Esophagus (tissue), 2 donors: ENCODE data around the gene EFCAB5. TPM values are rescaled to one million over a fixed set of nuclear protein-coding genes. Genes with fewer than 3 reads are reported as not detected.
"Not testable (repeated sequence)": the region's sequence is repeated elsewhere in the genome, so short reads cannot be mapped to it uniquely, and the experiment has no call there.

Source experiments
- H3K27ac ChIP-seq, 2 donors: one replicate each; pipeline ENCODE4 v1.5.1; 2013; ENCODE audit warnings: low read depth in 2 of 2, mild to moderate bottlenecking in 2 of 2, inconsistent platforms in 1 of 2, low read length in 1 of 2, moderate library complexity in 1 of 2
- H3K27me3 ChIP-seq, 2 donors: one replicate each; pipeline ENCODE4 v1.6.1; 2013; ENCODE audit warnings: low read length in 2 of 2, control low read depth in 1 of 2, mild to moderate bottlenecking in 1 of 2; ENCODE audit not compliant: insufficient read depth in 2 of 2, control insufficient read depth in 1 of 2
- H3K36me3 ChIP-seq, 2 donors: one replicate each; pipeline ENCODE4 v1.6.1; 2013; ENCODE audit warnings: low read length in 1 of 2; ENCODE audit not compliant: control insufficient read depth in 2 of 2, insufficient read depth in 2 of 2
- H3K4me1 ChIP-seq, 2 donors: one replicate each; pipeline ENCODE4 v1.6.1; 2013; ENCODE audit warnings: low read length in 1 of 2; ENCODE audit not compliant: control insufficient read depth in 2 of 2, insufficient read depth in 2 of 2
- H3K4me3 ChIP-seq, 2 donors: one replicate each; pipeline ENCODE4 v1.5.1; 2013; ENCODE audit warnings: low read length in 2 of 2, mild to moderate bottlenecking in 2 of 2, low read depth in 1 of 2, moderate library complexity in 1 of 2
- H3K9me3 ChIP-seq, 2 donors: one replicate each; pipeline ENCODE4 v1.6.1; 2013; ENCODE audit warnings: mild to moderate bottlenecking in 2 of 2, low read depth in 1 of 2, low read length in 1 of 2, moderate library complexity in 1 of 2; ENCODE audit not compliant: control insufficient read depth in 2 of 2, insufficient read depth in 1 of 2
- WGBS, 2 donors: extraction: QIAGEN DNeasy Blood & Tissue Kit; methylation state at CpG; one replicate each; pipeline ENCODE4 v1.1.7; 2013; 5-methylcytosine and 5-hydroxymethylcytosine counted together
- polyA plus RNA-seq, 2 donors: library from polyadenylated mRNA; stranded (reverse); fragments of 200-250 nt; gene quantifications; one replicate each; pipeline ENCODE4 v1.2.3, GENCODE V29; 2013
- donor health status: healthy with polysubstance abuse.
- donor health status: Bipolar disorder and iron deficiency.

The EFCAB5 gene
- under 1 TPM; 0.02 to 0.24 TPM for polyA plus RNA-seq

DNA sequence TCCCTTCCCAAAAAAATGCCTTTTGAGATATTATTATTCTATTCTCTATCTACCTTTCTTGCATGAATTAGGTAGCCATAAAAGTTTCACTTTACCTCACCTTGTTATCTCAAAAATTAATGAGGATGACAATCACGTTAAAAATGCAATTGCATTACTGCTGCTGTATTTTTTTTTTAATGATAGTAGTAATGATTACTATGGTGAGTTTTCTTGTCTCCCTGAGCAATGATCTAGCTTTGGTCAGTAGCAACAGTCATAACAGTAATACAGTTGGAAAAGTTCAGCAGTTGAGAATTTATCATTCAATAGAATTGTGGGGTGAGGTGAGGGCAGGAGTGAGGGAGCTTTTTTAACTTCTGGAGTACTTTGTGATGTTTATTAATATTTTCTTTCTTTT lies at the start of gene EFCAB5:
TSS of gene EFCAB5 (plus strand) at position 301 of the 400 bp plus-strand sequence. CDS start 163 bp downstream, outside the sequence.
- 47 to 65% methylated on average over 1 of the region's 1 CpG for WGBS, 2 donors
- Histone ChIP-seq H3K36me3 (no peaks in the 10 kb centered on the region), H3K4me3 (no peak within 1 kb of the TSS), H3K4me1 (no peaks in the 10 kb centered on the region), H3K9me3 (no peaks in the 10 kb centered on the region), H3K27me3 (no peaks in the 10 kb centered on the region), H3K27ac (no peak within 1 kb of the TSS)

DNA sequence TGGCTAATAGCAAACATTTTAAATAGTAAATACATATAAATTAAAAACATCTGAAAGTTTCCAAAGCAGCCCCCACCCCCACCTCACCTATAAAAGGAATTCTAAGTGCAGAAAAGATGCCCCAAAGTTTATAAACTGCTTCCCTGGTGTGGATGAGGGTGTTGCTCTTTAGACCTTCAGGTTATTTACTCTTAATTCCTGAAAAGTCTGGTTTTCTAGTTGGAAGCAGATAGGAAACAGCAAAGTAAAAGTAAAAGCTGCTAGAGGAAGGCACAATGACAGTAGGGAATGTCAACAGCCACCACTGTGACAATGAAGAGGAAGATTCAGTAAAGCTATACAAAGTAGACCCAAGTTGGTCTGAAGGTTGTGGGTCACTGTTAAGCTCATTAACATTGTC lies 49.2 kb upstream of the EFCAB5 start:
- no peaks in the 10 kb centered on the region for H3K9me3 ChIP-seq
- no peaks in the 10 kb centered on the region for H3K36me3 ChIP-seq
- no peaks in the 10 kb centered on the region for H3K27me3 ChIP-seq
- H3K27ac ChIP-seq, result no peak overlapping the region
- no peaks in the 10 kb centered on the region for H3K4me1 ChIP-seq
- H3K4me3 ChIP-seq, result no peak overlapping the region

DNA sequence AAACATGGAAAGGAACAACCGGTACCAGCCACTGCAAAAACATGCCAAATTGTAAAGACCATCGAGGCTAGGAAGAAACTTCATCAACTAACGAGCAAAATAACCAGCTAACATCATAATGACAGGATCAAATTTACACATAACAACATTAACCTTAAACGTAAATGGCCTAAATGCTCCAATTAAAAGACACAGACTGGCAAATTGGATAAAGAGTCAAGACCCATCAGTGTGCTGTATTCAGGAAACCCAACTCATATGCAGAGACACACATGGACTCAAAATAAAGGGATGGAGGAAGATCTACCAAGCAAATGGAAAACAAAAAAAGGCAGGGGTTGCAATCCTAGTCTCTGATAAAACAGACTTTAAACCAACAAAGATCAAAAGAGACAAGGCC lies 44.3 kb upstream of the EFCAB5 start:
- not testable (repeated sequence) for H3K36me3 ChIP-seq, H3K4me3 ChIP-seq, H3K27ac ChIP-seq, H3K4me1 ChIP-seq, H3K27me3 ChIP-seq, H3K9me3 ChIP-seq
- 89 to 97% methylated on average over 4 of the region's 4 CpGs for WGBS, 2 donors

DNA sequence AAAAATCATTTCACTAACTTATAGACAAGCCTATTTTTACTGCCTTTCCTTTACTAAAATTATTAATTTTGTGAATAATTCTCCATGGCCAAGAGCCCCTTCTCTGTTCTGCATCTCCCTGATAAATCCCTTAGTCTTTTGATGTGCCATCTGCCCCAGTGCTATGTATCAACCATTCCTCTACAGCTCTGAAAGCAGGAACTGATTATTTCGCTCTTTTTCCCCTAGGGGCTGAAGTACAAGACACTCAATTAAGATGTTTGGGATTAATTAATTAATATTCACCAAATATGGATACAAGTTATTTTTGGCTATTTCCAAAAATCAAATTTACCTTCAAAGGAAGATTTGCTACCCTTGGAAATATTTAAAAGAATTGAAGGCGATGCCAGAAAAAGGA lies 38.0 kb upstream of the EFCAB5 start:
- H3K9me3 ChIP-seq, result no peaks in the 10 kb centered on the region
- H3K27me3 ChIP-seq, result no peaks in the 10 kb centered on the region
- peaks cover 6% of the 10 kb centered on the region in 2 donors for H3K4me1 ChIP-seq
- no peak overlapping the region for H3K27ac ChIP-seq
- H3K36me3 ChIP-seq, result no peaks in the 10 kb centered on the region
- no peak overlapping the region for H3K4me3 ChIP-seq
- 92 to 94% methylated on average over 2 of the region's 2 CpGs for WGBS, 2 donors

DNA sequence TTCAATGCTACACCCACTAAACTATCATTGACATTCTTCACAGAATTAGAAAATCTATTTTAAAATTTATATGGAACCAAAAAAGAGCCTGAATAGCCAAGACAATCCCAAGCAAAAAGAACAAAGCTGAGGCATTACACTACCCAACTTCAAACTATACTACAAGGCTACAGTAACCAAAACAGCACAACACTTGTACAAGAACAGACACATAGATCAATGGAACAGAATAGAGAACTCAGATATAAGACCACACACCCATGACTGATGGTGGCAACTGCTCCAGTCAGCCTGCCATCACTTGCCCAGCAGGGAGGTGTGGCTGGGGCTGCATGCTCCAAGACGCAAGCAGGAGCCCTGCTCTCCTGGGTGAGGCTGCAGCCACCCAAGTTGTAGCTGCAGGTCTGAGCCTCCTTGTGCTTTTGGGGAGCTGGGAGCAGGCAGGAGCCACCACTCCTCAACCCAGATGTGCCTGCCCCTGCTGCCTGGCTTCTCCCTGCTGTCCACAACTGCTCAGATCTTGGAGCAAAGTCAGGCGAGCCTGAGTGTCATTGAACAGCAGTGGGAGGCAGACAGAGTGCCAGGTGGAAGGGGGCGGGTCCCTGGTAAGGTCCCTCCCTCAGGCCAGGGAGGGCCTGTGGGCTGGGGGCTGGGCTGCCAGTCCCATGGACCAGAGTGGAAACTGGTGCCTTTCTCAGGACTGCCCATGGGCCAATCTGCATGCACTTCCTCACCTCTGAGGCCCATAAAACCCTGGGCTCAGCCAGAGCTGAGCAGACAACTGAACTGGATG lies 36.2 kb upstream of the EFCAB5 start:
- WGBS, 2 donors, result 83 to 89% methylated on average over 3 of the region's 3 CpGs
- Histone ChIP-seq H3K4me3 (no peak overlapping the region), H3K36me3 (no peaks in the 10 kb centered on the region), H3K9me3 (no peaks in the 10 kb centered on the region), H3K27me3 (no peaks in the 10 kb centered on the region), H3K27ac (no peak overlapping the region), H3K4me1 (peaks cover 6% of the 10 kb centered on the region in 2 donors)

DNA sequence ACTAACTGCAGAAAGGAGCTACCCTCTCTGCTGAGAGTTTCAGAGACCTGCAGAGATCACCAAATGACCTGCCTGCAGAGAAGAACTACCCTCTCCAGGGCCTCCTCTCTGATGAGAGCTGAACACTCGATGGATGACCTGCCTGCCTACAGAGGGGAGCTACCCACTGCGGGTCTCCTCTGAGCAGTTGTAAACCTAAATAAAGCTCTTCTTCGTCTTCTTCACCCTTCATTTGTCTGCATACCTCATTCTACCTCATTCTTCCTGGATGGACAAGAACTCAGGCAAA lies 35.6 kb upstream of the EFCAB5 start:
- 96 to 99% methylated on average over 3 of the region's 3 CpGs for WGBS, 2 donors
- no peak overlapping the region for H3K27ac ChIP-seq
- H3K27me3 ChIP-seq, result no peaks in the 10 kb centered on the region
- no peak overlapping the region for H3K4me3 ChIP-seq
- no peaks in the 10 kb centered on the region for H3K36me3 ChIP-seq
- H3K9me3 ChIP-seq, result no peaks in the 10 kb centered on the region
- H3K4me1 ChIP-seq, result peaks cover 6% of the 10 kb centered on the region in 2 donors

DNA sequence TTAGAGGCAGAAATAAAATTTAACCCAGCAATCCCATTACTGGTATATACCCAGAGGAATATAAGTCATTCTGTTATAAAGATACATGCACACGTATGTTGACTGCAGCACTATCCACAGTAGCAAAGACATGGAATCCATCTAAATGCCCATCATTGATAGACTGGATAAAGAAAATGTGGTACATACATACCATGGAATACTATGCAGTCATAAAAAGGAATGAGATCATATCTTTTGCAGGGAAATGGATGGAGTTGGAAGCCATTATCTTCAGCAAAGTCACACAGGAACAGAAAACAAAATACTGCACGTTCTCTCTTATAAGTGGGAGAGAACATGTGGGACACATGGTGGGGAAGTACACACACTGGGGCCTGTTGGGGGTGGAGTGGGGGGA lies 34.5 kb upstream of the EFCAB5 start:
- no peaks in the 10 kb centered on the region for H3K27me3 ChIP-seq
- no peaks in the 10 kb centered on the region for H3K9me3 ChIP-seq
- no peaks in the 10 kb centered on the region for H3K36me3 ChIP-seq
- H3K27ac ChIP-seq, result no peak overlapping the region
- 98 to 99% methylated on average over 2 of the region's 2 CpGs for WGBS, 2 donors
- H3K4me3 ChIP-seq, result no peak overlapping the region
- H3K4me1 ChIP-seq, result peaks cover 6% of the 10 kb centered on the region in 2 donors

DNA sequence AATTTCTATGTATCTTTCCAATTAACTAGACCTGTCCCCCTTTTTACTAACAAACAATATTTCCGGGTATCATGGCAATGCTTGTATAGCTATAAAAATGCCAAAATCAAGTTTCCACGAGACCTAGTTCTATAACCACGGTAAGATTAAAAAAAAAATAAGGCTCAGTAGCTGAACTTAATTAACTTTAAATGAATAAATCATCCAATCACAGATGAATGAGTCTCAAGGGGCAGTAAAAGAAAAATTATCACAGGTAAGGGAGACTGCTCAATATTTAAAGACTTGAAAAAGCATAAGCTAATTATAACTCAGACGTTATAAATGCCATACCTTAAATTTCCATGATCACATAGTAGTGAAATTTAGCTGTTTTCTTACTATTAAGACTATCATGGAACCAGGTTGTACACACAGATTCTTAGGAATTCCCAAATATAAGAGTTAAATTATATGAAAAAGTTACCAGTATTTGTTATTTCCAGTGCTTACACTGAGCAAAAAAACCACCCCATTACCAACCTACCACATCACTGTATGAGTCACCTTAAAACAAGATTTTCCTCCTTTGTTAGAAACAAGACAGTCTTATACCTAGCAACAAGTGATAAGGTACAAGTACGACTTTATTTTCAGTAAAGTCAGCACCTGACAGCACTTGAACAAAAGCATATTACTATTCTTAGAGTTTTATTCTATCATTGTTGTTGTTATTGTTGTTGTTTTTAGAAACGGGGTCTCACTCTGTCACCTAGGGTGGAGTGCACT lies 32.0 kb upstream of the EFCAB5 start:
- H3K4me1 ChIP-seq, result peaks cover 6% of the 10 kb centered on the region in 2 donors
- H3K9me3 ChIP-seq, result no peaks in the 10 kb centered on the region
- no peak overlapping the region for H3K4me3 ChIP-seq
- no peaks in the 10 kb centered on the region for H3K36me3 ChIP-seq
- H3K27ac ChIP-seq, result no peak overlapping the region
- 82 to 87% methylated on average over 6 of the region's 6 CpGs for WGBS, 2 donors
- no peaks in the 10 kb centered on the region for H3K27me3 ChIP-seq

DNA sequence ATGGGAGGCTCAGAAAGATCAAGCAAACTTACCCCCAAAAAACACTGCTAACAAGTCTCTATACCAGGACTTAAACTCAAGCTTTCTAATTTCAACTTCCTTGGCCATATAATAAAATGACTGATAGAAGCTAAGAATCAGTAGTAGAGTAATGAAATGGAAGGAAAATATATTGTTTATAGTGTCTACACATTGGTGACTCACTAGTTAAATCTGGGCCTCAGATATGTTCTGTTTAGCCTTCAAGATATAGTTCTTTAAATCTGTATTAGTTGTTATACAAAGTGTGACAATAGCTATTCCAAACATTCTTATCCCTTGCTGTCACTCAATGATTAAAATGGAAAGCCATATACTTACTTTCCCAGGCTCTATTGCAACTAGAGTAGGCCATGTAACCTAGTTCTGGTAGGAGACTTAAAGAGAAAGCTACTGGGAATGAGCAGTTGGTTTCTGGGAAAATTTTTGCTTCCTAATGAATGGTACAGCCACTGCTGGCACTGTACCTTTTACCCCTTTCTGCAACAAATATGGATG lies 29.7 kb upstream of the EFCAB5 start:
- Histone ChIP-seq H3K4me3 (no peak overlapping the region), H3K27ac (no peak overlapping the region), H3K27me3 (no peaks in the 10 kb centered on the region), H3K9me3 (no peaks in the 10 kb centered on the region), H3K36me3 (no peaks in the 10 kb centered on the region), H3K4me1 (no peaks in the 10 kb centered on the region)
